Stimulated activated naive CD8-positive, alpha-beta T cell treated with anti-CD3 and anti-CD28 coated beads, Interleukin-15, Interleukin-2, amounts not matched to agents 100 ng/mL and 50 ng/mL, for 24 hours (primary cell): ENCODE measurements around the gene GAS6.

ENCODE experiments used
- H3K27ac Mint-ChIP-seq: one replicate; pipeline ENCODE4 v1.8.0; 2021; ENCODE audit warnings: mild to moderate bottlenecking, mixed read lengths
- H3K27me3 Mint-ChIP-seq: one replicate; pipeline ENCODE4 v1.8.0; 2021; ENCODE audit warnings: mixed read lengths
- H3K36me3 Mint-ChIP-seq: one replicate; pipeline ENCODE4 v1.8.0; 2021; ENCODE audit warnings: low read depth, mixed read lengths
- H3K4me1 Mint-ChIP-seq: one replicate; pipeline ENCODE4 v1.8.0; 2021; ENCODE audit warnings: low read depth, mixed read lengths
- H3K4me3 Mint-ChIP-seq: one replicate; pipeline ENCODE4 v1.8.0; 2021; ENCODE audit warnings: mild to moderate bottlenecking, mixed read lengths
- H3K9me3 Mint-ChIP-seq: one replicate; pipeline ENCODE4 v1.8.0; 2021; ENCODE audit warnings: mixed read lengths

GAS6 gene

DNA sequence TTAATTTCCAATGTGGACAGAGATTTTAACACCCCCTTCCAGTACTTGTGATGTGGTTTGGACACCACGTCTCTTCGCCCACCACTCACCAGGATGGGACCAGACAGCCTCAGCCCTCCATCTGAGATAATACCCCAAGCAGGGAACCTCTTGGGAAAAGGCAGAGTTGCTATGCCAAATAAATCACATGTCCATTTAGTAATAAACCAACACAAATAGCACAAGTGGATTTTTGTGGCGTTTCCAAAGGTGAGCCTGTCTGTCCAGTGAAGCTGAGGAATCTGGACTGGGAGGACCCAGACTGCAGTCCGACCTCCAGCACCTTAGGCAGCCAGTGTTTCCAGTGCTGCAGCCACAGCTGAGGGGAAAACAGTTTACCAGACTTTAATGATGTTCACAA is 34.1 kb upstream of the GAS6 start:
- Mint-ChIP-seq H3K27me3 (peaks cover 34% of the 10 kb centered on the region), H3K4me3 (no peak overlapping the region), H3K36me3 (no peaks in the 10 kb centered on the region), H3K27ac (no peak overlapping the region), H3K4me1 (no peaks in the 10 kb centered on the region), H3K9me3 (no peaks in the 10 kb centered on the region)

DNA sequence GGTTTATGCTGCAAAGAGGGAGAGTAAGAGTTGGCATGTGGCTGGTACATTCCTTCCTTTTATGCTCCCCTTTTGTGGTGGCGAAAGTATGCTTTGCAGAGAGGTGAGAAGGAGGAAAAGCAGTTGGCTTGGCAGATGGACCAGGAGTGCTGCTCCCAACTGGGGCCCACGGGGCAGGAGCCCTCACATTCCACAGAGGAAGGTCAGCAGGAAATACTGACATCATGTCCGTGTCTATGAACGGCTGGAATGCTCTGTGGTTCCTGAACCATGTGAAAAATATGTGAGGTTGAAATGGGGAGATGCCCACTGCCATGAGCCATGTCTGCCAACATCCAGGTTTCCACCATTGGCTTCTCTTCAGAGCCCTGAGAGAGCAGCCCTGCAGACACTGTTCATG is 33.3 kb upstream of the GAS6 start:
- H3K4me1 Mint-ChIP-seq: no peaks in the 10 kb centered on the region
- H3K4me3 Mint-ChIP-seq: no peak overlapping the region
- H3K27me3 Mint-ChIP-seq: peaks cover 38% of the 10 kb centered on the region
- H3K9me3 Mint-ChIP-seq: no peaks in the 10 kb centered on the region
- no peak overlapping the region for H3K27ac Mint-ChIP-seq
- H3K36me3 Mint-ChIP-seq: no peaks in the 10 kb centered on the region

DNA sequence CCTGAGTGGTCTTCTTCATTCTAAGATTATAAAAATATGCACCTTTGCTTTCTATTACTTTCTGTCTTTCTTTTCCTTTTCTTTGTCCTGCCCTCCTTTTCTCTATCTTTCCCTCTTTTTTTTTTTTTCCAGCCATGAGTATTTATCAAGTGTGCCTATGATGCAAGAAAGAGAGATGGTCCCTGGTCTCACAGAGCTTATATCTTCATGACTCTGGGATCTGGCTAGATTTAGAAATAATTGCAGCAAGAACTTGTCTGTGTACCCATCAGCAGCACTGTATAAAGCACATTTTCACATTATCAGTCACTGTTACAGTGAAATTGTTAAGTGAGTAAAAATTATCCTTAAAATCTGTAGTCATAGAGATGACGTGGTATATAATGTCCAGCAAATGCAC is 31.6 kb upstream of the GAS6 start:
- Mint-ChIP-seq H3K4me1 (no peaks in the 10 kb centered on the region), H3K27me3 (peaks cover 38% of the 10 kb centered on the region), H3K27ac (no peak overlapping the region), H3K36me3 (no peaks in the 10 kb centered on the region), H3K9me3 (no peaks in the 10 kb centered on the region), H3K4me3 (no peak overlapping the region)

DNA sequence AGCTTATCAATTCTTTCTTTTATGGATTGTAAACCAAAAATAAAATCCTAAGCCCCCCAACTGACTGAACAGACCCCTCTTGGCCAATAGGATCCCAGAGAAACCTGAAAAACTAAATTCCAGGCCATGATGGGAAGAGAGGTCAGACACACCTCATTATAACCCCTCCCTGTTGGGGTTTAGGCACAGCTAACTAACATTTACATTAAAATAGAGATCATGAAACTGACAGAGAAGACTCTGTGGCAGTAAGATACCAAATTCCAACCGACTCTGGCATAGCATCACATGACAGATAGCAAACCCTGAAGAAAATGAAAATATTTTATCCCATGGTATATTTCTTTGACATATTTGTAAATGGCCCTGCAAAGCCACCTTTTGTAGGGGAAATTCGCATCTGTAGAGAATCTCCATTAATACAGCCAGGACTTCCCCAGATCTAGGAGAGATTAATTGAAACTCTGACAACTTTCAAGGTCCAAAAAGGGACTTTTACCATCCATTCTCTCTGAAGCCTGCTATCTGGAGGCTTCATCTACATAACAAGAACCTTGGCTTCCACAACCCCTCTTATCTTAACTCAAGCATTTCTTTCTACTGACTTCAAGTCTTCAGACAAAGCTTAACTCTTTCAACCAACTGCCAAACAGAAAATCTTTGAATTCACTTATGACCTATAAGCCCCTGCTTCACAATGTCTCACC is 27.1 kb upstream of the GAS6 start:
- Mint-ChIP-seq H3K36me3 (no peaks in the 10 kb centered on the region), H3K27me3 (peaks cover 33% of the 10 kb centered on the region), H3K4me1 (no peaks in the 10 kb centered on the region), H3K4me3 (no peak overlapping the region), H3K27ac (no peak overlapping the region), H3K9me3 (no peaks in the 10 kb centered on the region)

DNA sequence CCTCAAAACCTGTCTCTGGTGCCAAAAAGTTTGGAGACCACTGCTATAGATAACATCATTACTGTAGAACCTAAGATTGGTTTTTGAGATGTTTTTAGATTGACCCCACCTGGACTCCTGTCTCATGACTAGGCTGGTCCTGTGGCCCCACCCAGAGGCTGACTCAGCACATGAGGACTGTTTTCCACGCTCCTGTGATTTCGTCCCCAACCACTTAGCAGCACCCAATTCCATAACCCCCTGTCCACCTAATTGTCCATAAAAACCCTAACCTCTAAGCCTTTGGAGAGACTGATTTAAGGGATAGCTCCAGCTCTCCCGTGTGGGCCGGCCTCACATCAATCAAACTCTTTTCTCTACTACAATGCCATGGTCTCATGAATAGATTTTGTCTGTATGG is 25.6 kb upstream of the GAS6 start:
- no peaks in the 10 kb centered on the region for H3K4me1 Mint-ChIP-seq
- H3K27me3 Mint-ChIP-seq: peaks cover 27% of the 10 kb centered on the region
- no peaks in the 10 kb centered on the region for H3K9me3 Mint-ChIP-seq
- no peaks in the 10 kb centered on the region for H3K36me3 Mint-ChIP-seq
- H3K4me3 Mint-ChIP-seq: no peak overlapping the region
- H3K27ac Mint-ChIP-seq: no peak overlapping the region

DNA sequence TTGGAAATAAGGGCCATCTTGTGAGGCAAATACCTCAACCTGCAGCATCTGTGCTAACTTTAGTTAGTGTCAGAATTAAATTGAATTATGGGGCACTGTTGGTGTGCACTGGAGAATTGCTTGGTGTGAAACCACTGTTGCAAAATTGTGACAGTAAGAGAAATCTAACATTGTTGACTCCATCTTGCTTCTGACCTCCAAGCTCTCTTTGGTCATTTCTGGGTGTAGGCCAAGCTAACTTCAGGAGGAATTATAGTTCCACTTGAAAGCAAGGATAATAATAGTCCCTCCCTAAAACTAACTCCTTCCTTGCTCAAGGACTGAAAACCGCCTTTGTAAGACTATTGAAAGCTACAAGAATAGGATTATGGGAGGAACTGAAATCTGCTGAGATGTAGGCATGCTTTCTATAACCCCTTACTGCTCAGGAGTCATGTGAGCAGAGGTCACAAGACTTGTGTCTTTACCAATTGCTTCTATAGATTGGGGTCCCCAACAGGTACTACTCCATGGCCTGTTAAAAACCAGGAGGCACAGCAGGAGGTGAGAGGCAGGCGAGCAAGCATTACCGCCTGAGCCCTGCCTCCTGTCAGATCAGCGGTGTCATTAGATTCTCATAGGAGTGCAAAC is 24.9 kb upstream of the GAS6 start:
- H3K4me3 Mint-ChIP-seq: no peak overlapping the region
- H3K27ac Mint-ChIP-seq: no peak overlapping the region
- H3K27me3 Mint-ChIP-seq: peaks cover 24% of the 10 kb centered on the region
- no peaks in the 10 kb centered on the region for H3K36me3 Mint-ChIP-seq
- no peaks in the 10 kb centered on the region for H3K4me1 Mint-ChIP-seq
- H3K9me3 Mint-ChIP-seq: no peaks in the 10 kb centered on the region

DNA sequence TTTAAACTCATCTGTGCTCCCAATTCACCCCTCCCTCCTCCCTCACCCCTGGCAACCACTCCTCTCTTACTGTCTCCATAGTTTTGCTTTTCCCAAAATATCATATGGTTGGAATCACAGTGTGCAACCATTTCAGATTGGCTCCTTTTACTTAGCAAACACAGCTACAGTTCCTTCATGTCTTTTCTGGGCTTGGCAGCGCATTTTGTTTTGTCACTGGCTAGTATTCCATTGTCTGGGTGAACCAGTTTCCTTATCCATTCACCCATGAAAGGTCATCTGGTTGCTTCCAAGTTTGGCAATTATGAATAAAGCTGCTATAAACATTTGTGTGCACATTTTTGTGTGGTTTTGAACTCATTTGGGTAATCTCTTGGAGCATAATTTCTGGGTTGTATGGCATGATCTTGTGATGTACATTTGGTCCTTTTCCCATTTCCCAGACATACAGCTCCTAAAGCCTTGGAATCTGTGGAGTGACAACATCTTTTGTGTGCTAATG is 23.9 kb upstream of the GAS6 start:
- Mint-ChIP-seq H3K4me3 (no peak overlapping the region), H3K4me1 (peaks cover 3% of the 10 kb centered on the region), H3K9me3 (no peaks in the 10 kb centered on the region), H3K27ac (no peak overlapping the region), H3K36me3 (no peaks in the 10 kb centered on the region), H3K27me3 (peaks cover 17% of the 10 kb centered on the region)

DNA sequence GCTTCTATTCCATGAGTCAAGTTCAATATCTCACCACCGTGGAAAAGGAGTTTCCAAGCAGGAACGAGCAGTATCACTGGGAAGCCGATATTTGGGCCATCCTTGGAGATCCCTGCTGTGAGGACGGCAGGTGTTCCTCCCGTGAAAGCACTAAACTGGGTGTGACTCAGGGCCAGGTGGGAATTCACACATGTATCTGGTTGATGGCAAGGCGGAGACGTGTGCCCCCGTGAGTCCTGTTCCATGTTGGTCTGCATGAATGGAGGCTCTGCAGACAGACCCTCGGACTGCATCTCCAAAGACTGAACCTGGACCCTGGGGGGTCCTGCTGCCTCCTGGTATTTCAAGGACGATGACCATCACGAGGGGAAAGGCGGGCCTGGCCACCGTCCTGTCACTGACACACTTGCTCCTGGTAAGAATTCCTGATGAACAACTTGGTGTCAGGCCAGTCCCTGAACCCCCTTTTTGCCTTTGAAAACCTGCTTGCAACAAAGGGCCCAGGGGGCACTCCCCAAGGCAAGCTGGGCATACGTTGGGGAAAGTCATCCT is 22.8 kb upstream of the GAS6 start:
- Mint-ChIP-seq H3K9me3 (no peaks in the 10 kb centered on the region), H3K27ac (no peak overlapping the region), H3K36me3 (no peaks in the 10 kb centered on the region), H3K27me3 (peaks cover 10% of the 10 kb centered on the region), H3K4me3 (no peak overlapping the region), H3K4me1 (peaks cover 14% of the 10 kb centered on the region)

DNA sequence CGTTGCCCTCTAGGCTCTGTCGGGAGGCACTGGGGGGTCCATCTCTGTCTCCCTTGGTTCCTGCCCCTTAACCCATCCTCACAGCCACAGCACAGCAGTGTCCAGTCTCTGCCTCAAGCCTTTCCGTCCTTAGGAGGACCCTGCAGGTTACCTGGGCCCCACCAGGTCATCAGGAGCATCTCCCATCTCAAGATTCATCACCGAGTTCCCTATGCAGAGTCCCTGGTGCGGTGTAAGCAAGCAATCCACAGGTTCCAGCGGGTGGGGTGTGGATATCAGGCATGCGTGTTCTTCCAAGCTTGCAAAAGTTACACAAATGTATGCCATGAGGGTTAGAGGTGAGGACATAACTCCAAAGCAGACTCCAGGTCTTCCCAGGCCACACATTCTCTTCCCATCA is 20.9 kb upstream of the GAS6 start:
- Mint-ChIP-seq H3K4me1 (peaks cover 28% of the 10 kb centered on the region), H3K27ac (no peak overlapping the region), H3K4me3 (no peak overlapping the region), H3K27me3 (peaks cover 13% of the 10 kb centered on the region), H3K36me3 (no peaks in the 10 kb centered on the region), H3K9me3 (no peaks in the 10 kb centered on the region)

DNA sequence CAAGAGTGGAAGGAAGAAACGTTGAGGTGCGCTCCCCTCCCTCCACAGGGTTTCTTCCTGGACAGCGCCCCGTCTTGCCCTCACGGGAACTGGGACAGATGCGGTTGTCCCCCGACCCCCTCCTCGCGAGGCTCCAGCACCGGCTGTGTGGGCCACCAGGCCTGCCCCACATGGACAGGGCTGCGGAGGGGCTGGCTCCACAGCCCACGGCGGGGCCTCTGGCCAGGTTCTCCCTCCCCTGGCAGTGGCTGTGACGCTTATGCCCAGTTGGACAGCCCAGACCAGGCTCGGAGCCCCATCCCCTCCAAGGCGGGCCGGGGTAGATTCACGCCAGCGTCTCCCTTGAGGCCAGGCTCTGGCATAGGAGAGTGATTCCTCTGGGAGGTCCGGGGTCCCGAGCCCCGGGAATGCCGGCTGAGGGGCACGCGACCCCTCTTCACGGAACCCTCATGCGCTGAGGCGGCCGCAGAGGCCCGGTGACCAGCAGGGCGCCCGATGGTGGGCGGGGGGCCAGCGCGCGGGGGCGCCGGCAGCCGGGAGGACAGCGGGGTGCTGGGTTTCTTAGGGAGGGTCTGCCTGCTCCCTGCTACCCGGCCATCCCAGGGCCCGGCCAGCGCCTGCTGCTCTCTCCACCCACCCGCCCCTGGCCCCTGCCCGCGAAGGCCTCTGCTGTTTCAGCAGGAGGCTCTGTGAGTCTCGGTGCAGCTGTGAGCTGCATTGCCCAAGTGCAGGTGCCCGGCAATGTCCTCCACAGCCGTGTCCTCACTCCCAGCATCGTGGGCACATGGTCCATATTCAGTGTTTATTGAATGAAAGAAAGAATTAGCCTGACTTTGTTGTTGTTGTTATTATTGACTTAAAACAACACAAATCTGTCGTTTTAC is 20.3 kb upstream of the GAS6 start:
- Mint-ChIP-seq H3K4me1 (peaks cover 28% of the 10 kb centered on the region), H3K27ac (no peak overlapping the region), H3K27me3 (peaks cover 14% of the 10 kb centered on the region), H3K9me3 (no peaks in the 10 kb centered on the region), H3K36me3 (no peaks in the 10 kb centered on the region), H3K4me3 (no peak overlapping the region)

DNA sequence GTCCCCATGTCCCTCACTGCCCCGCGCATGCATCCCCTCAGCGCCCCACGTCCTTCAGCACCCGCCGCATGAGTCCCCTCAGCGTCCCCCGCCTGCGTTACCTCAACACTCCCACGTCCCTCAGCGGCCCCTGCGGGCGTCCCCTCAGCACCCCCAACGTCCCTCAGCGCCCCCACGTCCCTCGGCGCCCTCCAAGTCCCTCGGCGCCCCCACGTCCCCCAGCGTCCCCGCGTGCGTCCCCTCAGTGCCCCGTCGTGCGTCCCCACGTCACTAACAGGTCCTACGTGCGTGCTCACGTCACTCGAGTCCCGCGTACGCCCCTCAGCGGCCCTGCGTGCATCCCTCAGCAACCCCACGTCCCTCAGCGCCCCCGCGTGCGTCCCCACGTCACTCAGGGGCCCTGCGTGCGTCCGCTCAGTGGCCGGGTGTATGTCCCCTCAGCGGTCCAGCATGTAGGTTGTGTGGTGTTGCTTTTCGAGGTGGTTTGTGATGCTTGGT is 19.5 kb upstream of the GAS6 start:
- Mint-ChIP-seq H3K36me3 (no peaks in the 10 kb centered on the region), H3K27ac (no peak overlapping the region), H3K9me3 (no peaks in the 10 kb centered on the region), H3K27me3 (peaks cover 16% of the 10 kb centered on the region), H3K4me3 (no peak overlapping the region), H3K4me1 (peaks cover 28% of the 10 kb centered on the region)

DNA sequence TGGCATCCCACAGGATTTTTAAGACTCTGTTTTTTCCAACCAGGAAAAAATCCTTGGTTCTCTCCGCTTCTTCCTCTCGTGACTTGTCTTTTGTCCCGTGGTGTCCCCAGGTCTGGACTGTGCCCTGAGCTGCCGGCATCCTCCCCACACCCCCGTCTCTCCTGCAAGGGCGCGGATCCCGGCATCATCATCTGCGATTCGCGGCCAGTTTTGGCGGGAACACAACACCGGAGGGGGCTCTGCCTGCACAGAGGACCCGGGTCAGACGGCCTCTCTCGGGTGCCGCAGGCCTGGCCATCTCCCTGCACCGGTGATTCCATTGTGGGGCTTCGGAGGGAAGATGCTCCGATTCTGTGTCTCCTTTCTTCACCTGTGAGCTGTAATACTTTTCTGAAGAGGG is 18.8 kb upstream of the GAS6 start:
- H3K27ac Mint-ChIP-seq: no peak overlapping the region
- peaks cover 16% of the 10 kb centered on the region for H3K27me3 Mint-ChIP-seq
- no peaks in the 10 kb centered on the region for H3K9me3 Mint-ChIP-seq
- H3K4me3 Mint-ChIP-seq: no peak overlapping the region
- no peaks in the 10 kb centered on the region for H3K36me3 Mint-ChIP-seq
- H3K4me1 Mint-ChIP-seq: peaks cover 28% of the 10 kb centered on the region

DNA sequence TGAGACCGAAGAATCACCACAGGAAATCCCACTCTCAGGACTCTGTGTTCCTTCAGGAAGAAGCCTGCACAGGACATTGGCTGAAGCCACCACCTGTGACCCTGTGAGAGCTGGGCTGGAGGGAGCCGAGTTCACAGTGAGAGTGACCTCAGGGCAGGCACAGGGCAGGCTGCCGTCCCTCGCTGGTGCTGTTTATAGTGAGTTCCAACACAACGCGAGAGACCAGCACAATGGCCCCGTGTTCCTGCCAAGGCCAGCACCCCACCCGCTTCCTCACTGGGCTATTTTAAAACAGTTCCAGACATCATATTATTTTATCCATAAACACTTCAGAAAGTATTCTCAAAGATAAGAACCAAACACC is 18.4 kb upstream of the GAS6 start:
- Mint-ChIP-seq H3K27ac (no peak overlapping the region), H3K4me3 (no peak overlapping the region), H3K36me3 (no peaks in the 10 kb centered on the region), H3K4me1 (peaks cover 28% of the 10 kb centered on the region), H3K27me3 (peaks cover 16% of the 10 kb centered on the region), H3K9me3 (no peaks in the 10 kb centered on the region)

DNA sequence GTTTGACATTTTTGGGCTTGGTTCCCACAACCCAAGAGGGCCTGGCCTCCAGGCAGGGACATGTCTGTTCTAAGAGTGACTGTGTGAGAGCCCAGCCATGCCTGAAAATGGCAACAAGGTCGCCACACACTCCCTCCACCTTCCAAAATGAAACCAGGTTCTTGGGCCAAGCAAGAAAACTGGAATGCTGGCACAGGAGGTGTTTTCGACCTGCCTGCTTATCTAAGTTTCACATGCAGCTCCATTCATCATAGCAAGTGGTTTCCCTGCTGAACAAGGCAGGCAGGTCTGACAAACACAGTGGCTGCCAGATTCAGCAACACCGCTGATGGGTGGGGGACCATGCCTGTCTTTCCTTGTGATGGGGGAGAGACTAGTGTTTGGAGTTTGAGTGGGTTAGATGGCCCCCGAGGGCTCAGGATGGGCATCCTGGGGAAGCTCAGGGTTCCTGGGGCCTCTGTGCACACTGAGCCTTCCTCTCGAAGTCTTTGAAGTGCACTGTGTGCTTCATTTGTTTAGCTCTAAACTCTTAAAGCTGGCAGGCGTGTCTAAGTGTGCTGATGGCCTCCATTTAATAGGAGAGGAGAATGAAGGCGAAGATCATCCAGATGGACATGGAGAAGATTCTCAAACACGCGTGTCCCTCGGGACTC is 17.9 kb upstream of the GAS6 start:
- Mint-ChIP-seq H3K27me3 (peaks cover 16% of the 10 kb centered on the region), H3K27ac (no peak overlapping the region), H3K4me3 (no peak overlapping the region), H3K4me1 (peaks cover 28% of the 10 kb centered on the region), H3K9me3 (no peaks in the 10 kb centered on the region), H3K36me3 (no peaks in the 10 kb centered on the region)
